ENCODE data around the gene SLC10A6.
"Not testable (repeated sequence)": the region's sequence is repeated elsewhere in the genome, so short reads cannot be mapped to it uniquely, and the experiment has no call there.

Gene SLC10A6, protein sequence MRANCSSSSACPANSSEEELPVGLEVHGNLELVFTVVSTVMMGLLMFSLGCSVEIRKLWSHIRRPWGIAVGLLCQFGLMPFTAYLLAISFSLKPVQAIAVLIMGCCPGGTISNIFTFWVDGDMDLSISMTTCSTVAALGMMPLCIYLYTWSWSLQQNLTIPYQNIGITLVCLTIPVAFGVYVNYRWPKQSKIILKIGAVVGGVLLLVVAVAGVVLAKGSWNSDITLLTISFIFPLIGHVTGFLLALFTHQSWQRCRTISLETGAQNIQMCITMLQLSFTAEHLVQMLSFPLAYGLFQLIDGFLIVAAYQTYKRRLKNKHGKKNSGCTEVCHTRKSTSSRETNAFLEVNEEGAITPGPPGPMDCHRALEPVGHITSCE

DNA sequence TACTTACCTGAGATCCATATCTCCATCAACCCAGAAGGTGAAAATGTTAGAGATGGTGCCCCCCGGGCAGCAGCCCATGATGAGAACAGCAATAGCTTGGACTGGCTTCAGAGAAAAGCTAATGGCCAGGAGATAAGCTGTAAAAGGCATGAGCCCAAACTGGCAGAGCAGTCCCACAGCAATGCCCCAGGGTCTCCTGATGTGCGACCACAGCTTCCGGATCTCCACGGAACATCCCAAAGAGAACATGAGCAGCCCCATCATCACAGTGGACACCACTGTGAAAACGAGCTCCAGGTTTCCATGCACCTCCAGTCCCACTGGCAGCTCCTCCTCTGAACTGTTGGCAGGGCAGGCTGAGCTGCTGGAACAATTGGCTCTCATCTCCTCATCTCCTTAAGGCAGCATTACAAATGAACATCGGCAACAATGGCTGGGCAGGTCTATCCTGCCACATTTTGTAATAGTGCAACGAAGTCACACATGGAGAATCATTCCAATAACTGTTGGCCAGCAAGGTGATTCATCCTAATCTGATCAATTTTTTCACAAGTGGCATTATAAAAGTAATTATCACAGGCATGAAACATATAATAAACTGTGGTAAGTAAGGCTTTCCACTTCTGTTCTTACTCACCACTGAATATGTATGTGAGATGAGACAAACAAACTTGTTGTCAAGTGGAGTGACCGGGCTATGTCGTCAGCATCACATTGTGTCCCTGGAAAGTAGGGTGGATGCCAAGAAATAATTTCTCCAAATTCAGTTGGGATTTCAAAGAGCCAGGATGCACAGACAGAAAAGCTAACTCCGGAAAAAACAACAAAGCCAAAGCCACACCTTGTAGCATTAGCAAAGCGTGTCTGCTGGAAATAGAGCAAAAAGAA lies at the start of gene SLC10A6:
Gene SLC10A6, minus strand, starts transcription at position 653 of the 888 bp plus-strand sequence. Its CDS starts 269 bp downstream, at position 384.
- DNase-seq (ENCODE audit: low spot score): no peak

DNA sequence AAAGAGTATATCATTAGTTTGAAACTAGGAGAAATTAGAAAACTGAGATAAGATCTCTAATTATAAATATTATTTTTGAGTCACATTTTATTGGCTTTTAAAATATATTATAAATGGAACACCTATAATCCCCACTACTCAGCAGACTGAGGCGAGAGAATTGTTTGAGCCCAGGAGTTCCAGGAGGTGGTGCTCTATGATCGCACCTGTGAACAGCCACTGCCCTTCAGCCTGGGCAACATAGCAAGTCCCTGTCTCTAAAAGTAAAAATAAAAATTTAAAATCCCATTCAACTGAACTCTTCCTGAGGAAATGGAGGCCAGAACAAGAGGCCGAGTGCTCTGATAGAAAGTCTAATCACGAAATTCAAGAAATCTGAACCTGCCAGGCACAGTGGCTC lies 49.4 kb upstream of the SLC10A6 start:
- DNase-seq (ENCODE audit: low spot score): no peak

DNA sequence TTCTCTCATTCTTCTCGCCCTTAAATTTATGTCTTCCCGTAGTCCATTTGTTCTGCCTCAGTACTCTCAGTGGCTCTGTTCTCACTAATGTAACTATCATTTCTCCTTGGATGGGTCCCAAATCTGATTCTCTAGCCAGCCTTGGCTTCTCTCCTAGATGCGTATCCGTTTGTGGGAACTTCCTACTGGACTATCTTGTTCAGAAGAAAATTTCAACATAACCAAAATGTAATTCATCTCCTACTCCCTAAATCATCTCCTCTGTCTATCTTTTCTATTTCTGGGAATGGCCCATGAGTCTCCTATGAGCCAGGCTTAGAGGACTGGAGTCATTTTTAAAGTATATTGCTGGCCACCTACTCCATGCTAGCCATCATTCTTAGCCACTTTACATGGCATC lies 47.4 kb upstream of the SLC10A6 start:
- DNase-seq (ENCODE audit: low spot score): no peak

DNA sequence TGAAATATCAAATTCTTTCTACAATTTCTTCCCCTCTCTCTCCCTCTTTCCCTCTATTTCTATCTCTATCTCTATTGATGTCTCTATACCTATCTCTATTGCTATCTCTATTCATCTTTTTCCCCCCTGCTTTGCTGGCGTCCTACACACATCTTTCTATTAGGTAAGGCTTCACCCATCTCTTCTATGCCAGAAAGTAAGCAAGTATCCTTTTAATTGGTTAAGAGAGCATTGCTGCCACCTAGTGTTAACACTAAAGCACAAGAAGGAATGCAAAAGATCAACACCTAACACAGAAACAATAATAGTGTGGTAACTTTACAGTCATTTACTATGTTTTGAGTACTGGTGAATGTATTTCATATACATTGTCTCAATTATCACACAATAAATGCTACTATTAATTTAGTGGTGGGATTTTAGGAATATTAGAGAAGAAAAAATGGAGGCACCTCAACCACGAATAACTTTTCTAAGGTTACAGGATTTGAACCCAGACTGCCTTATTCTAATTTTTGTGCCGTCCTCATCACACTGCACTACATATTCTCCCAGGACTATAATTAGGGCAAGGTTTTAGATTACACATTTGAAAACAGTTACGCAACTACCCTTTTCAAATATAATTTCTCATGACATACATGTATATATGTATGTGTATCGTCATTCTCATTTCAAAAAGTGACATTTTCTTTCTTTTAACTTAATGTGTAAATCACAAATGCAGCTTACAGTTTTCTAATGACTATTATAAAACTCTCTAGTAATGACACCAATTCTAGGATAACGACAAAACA lies 46.7 kb upstream of the SLC10A6 start:
- peak; percentile 58 for DNase-seq (ENCODE audit: low spot score)

DNA sequence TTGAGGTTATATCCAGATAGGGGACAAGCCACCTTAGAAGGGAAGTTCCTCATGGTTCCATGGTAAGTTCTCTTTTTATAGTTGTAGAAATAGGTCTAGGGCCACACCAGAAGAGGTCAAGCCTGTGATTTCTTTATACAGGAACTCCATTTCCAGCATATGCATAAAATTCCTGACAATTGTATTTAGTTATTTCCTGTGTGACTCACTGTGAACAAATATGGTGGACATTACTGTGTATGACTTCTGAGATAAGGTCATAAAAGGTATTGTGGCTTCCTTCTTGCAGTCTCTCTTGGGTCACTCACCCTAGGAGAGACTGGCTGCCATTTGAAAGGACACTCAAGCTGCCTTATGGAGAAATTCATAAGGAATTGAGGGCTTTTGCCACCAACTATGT lies 45.3 kb upstream of the SLC10A6 start:
- no peak for DNase-seq (ENCODE audit: low spot score)

DNA sequence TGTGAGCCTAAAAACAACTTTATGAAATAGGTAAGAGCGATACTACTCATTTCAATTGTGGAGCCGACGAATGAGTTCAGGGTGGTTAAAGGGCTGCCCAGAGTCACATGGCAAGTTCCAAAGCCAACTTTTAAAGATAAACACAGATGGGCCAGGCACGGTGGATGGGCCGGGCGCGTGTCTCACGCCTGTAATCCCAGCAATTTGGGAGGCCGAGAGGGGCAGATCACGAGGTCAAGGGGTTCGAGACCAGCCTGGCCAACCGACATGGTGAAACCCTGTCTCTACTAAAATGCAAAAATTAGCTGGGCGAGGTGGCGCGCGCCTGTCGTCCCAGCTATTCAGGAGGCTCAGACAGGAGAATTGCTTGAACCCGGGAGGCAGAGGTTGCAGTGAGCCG lies 44.0 kb upstream of the SLC10A6 start:
- no peak for DNase-seq (ENCODE audit: low spot score)

DNA sequence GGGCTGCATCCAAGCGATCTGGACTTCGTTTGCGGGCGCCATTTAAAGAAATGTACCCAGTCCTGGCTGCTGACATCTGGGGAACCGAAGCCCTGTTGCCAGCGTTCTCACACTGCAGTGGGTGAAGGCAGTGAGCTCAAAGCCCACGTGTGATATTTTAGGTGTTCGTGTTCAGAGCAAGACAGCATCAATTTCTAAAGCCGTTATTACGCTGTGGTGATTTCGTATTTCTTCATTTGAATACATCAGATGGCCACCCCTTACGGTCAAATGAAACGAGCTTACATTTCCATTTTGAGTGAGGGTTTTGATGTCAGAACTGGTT lies 43.4 kb upstream of the SLC10A6 start:
- no peak for DNase-seq (ENCODE audit: low spot score)

DNA sequence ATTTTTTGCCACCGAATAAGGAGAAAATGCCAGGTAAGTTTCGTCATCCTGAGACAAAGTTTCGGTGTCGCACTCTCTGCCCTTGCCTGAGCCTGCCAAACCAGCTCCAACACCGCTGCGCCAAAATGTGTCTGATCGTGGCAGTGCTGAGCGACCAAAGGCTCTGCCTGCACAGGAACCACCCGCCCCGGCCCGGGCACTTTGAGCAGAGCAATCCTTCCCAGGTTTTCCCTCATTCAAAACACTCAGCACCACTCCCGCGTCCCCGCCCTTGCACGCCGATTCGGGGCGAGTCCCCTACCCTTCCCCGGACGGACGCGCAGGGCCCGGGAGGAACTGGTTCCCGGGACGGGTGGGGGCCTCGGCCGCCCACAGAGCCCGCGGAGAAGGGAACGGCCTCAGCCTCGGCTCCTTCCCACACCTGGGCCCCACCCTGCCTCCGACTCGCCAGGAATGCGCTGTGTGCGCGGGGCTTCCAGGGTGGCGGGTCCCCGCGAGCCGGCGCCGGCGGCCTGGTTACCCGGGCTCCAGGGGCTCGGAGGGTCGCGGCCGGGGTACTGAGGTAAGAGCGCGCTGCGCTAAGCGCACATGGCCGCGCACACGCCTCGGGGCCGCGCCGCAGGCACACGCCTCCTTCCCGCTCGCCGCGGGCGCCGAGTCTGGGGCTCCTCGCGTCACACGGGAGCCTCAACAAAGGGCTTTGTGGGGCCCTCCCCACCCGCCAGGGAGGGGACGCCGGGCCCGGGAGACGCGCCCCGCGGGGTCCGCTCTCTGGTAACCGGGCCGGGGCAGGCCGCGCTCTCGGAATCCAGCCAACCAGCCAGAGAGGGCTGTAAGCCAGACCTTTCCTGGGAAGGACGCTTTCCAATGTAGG lies 42.8 kb upstream of the SLC10A6 start, which contains the start of gene C4orf36:
Gene C4orf36, minus strand, starts transcription at position 661 of the 874 bp plus-strand sequence. CDS start 902 bp downstream, outside the sequence.
- no peak for DNase-seq (ENCODE audit: low spot score)

DNA sequence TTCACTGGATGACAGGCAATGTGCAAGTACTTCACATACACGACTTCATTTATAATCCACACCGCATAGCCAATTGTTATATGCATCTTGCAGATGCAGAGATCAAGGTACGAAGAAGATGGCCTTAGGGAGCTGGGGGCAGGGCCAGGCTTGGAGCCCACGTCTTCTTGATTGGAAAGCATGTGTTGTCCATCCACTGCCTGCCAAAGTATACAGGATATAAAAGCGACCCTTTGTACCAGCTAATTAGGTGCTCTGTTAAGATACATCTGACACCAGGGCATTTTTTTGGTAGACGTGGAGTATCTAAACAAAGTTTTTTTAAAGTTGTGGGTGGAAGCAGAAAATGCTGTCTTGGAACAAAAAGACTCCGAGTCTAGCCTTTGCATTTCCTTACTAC lies 41.6 kb upstream of the SLC10A6 start:
- no peak for DNase-seq (ENCODE audit: low spot score)

DNA sequence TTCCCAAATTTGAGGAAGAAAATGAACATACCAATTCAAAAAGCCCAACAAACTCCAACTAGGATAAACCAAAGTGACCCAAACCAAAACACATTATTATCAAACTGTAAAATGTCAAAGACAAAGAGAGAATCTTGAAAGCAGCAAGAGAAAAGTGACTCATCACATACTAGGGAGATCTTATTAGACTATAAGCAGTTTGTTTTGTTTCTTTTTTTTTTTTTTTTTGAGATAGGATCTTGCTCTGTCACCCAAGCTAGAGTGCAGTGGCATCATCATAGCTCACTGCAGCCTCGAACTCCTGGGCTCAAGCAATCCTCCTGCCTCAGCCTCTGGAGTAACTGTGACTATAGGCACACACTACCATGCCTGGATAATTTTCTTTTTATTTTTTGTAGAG lies 30.5 kb upstream of the SLC10A6 start:
- DNase-seq (ENCODE audit: low spot score): no peak

DNA sequence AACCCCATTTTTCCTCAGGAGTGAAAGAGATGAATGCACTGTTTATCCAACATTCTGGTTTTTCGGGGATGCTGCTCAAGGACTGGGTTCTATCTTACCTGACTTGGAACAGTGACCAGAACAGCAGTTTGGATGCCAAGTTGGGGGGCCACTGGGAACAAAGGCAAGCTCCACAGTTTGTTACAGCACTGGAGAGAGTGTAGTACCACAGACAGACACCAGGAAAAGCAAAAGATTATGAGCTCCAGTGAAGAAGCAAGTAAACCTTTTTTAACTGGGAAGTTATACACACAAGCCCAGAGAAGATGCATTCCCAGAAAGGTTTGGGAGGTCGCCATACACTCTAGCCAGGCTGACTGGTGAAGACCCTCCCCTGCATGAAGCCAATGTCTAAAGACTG lies 29.5 kb upstream of the SLC10A6 start:
- no peak for DNase-seq (ENCODE audit: low spot score)

DNA sequence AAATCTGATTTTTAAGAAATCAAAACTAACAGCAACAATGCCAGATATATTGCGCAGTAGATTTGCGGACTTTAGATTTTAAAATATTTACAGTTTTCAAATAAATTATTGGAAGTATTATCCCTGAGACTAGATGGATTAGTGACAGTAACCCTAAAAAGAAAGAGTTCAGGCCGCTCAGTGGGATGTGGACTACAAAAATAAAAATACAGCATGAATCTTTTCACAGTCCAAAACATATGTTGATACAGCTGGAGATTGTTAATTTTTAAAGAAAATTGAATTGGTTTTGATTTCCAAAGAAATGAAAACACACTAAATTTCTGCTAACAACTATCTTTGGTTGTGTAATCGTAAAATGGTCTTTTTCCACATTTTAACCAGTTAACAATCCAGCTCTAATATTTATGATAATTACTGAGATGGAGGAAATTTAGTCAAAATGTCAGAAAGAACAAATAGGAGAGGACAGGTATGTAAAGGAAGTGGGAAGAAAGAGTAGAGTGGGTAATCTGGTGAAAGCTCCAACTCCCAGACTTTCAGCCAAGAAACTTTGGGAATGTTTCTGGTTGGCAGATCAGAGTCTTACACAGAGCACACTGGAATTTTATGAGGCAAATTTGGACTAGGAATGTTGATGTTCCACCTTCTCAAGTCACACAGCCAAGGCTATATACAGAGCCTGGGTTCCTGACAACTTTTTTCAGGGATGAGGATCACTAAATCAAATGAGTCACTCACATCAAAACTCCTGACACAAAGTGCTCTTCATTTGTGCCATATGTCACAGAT lies 27.9 kb upstream of the SLC10A6 start:
- no peak for DNase-seq (ENCODE audit: low spot score)

DNA sequence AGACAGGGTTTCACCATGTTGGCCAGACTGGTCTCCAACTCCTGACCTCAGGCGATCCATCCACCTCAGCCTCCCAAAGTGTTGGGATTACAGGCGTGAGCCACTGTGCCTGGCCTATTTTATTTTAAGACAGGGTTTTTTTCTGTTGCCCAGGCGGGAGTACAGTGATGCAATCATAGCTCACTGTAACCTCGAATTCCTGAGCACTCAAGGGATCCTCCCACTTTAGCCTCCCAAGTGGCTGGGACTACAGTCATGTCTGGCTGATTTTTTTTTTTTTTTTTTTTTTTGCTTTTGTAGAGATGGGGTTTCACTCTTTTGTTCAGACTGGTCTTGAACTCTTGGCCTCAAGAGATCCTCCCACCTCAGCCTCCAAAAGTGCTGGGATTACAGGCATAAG lies 26.3 kb upstream of the SLC10A6 start:
- DNase-seq (ENCODE audit: low spot score): not testable (repeated sequence)

DNA sequence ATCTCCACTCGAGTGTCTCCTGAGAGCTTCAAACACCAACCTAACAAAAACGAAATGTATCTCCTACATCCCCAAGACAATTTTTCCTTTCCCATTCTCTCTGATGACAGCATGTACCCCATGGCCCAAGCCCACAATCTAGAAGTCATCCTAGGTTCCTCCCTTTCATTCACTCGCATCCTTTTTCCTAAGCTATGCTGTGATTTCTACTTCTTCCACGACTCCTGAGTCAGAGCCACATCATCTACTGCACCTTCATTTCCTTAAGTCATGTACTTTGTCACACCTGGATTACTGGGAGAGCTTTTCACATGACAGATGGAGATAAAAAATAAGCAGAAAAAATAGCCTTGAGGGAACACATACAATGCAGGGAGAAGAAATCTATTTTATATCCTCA lies 23.0 kb upstream of the SLC10A6 start:
- DNase-seq (ENCODE audit: low spot score): no peak

DNA sequence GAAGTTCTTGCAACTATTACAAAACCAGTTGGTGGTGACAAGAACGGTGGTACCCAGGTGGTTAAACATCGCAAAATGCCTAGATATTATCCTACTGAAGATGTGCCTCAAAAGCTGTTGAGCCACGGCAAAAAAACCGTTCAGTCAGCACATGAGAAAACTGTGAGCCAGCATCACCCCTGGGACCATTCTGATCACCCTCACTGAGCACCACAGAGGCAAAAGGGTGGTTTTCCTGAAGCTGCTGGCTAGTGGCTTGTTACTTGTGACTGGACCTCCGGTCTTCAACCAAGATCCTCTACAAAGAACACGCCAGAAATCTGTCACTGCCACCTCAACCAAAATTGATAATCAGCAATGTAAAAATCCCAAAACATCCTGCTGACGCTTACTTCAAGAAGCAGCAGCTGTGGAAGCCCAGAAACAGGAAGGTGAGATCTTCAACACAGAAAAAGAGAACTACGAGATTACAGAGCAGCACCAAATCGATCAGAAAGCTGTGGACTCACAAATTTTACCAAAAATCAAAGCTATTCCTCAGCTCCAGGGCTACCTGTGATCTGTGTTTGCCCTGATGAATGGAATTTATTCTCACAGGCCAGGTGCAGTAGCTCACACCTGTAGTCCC lies 21.4 kb upstream of the SLC10A6 start:
- DNase-seq (ENCODE audit: low spot score): no peak

DNA sequence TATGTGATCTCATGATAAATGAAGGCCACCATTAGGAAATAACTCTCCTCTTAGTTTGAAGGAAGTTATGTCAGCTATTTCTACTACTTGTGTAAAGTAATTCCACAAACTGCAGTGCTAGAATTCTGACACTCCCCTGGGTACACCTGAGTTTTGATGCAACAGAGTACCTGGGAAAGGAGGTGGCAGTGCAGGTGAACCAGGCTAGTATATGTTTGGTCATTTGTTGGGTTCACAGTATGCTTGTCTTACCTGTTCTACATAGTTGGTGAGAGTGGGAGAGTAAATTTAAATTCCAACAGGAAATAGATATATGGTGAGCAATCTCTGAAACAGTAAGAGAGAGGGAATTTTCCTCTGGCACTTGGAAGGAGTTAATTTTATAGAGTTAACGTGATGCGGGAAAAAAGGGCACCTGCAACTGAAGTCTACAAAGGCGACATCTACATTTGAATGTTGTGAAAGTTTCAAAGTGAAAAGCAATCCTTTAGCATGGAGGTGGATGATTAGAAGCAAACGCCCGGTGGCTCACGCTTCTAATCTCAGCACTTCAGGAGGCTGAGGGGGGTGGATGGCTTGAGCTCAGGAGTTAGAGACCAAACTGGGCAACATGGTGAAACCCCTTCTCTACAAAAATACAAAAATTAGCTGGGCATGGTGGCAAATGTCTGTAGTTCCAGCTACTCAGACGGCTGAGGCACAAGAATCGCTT lies 8.3 kb upstream of the SLC10A6 start:
- no peak for DNase-seq (ENCODE audit: low spot score)

DNA sequence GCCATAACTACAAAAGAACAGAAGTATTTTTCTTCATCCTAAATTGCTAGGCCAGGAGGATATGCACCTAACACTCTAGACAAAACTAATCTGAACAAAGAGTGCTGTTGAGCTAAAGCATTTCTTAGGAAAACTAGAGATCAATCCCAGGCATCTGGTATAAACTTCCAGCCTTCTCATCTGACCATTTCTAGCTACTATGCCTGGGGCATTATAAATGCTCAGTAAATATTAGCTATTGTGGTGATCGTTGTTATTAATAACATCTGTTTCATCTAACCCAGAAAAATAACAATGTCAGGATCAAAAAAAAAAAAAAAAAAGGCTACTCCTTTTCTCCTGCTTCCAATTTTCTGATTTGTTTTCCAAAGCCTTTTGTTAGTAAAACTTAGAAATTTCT lies 7.7 kb upstream of the SLC10A6 start:
- DNase-seq (ENCODE audit: low spot score): no peak

DNA sequence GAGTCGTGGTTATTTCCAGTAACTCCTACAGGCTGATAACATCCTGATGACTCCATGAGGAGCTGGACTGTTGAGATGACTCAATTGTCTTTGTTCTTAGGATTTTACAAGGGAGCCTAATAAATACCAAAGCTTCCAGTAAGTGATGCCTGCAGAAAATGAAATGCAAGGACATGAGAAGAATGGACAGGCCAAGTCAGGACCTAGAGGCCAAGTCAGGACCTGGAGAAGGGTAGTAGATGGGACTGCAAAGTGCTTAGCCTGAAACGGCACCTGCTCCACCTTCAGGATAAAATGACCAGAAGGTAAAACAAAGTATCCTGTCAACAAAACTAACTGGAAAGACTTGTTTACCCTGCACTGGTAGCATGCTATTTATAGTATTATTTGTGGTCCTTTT lies 6.4 kb upstream of the SLC10A6 start:
- peak; percentile 48 for DNase-seq (ENCODE audit: low spot score)

DNA sequence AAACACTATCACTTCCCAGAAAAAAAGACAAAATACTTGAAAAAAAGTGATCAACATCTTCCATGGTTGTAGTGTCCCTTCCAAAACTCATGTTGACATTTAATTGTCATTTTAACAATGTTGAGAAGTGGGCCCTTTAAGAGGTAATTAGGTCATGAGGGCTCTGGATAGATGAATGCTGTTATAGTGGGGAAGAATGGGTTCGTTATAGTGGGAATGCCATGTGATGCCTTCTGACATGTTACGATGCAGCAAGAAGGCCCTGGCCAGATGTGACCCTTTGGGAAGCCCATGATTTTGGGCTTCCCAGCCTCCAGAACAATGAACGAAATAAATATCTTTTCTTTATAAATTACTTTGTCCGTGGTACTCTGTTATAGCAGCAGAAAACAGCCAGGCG lies 4.0 kb upstream of the SLC10A6 start:
- DNase-seq (ENCODE audit: low spot score): no peak

DNA sequence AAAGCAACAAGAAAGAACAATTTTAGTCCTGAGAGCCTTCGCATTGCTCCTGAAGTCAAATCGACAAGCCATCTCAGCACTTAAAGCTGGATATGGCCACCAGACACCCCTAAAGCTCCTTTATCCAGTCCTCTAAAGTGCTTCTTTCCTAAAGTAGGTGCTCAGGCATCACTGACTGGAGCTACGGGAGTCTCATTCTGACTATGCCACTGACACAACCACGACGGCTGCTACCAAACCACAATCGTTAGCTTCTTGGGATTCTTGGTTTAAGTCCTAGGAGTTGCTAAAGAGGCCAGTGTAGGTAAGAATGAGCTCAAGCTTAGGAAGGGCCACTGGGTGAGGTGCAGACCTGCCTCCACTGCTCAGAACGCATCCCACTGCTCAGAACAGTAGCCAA lies 1.0 kb downstream of the SLC10A6 start:
- DNase-seq (ENCODE audit: low spot score): no peak

All from COLO829 (cell line).